OCI-M1 (cell line): ENCODE measurements around the gene BIRC6.
A peak's percentile ranks its signal among the peaks of the same experiment; 100 is the strongest.
"Not testable (repeated sequence)": the region's sequence is repeated elsewhere in the genome, so short reads cannot be mapped to it uniquely, and the experiment has no call there.

Experiments
- DNase-seq: peaks from one replicate; lab custom pipeline; 2025; lab: John Stamatoyannopoulos, UW

BIRC6 gene

DNA sequence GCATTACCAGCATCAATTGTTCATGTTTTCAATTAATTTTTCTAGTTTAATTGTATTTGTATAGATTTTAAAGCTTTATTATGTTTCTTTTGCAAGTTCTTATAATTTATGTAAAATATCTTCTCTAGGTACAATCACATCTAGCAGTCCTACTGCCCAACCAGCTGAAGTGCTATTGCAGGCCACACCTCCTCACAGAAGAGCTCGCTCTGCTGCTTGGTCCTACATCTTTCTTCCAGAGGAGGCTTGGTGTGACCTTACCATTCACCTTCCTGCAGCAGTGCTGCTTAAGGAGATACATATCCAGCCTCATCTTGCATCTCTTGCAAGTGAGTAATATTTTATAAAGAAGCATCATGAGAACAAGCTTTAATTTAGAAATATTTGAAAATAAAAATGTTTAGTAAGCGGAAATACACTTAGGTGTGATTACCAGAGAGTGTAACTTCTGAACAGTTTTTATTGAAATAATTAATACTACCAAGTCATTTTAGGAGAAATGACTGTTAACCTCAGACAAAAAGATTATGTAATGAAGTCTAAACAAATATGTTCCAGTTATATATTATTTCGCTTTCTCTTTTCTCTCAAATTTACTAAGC, 148.2 kb downstream of the BIRC6 start:
- no peak for DNase-seq

DNA sequence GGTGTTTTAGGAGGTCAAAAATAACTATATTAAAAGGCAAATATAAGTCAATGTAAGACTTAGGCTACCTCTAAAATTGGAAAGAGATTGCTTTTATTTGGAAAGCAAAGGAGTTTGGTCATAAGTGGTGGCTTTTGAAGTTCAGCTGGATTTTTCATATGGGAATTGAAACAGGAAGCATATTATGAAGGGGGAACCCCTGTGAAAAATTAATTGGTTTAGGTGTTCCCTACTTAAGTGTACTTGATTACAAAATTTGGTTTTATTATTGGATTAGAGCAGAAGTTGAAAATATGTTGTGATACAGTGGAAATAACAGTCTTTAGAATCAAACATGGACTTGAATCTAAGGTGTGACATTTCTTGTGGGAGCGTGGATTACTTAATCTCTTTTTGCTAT, 149.6 kb downstream of the BIRC6 start:
- no peak for DNase-seq

DNA sequence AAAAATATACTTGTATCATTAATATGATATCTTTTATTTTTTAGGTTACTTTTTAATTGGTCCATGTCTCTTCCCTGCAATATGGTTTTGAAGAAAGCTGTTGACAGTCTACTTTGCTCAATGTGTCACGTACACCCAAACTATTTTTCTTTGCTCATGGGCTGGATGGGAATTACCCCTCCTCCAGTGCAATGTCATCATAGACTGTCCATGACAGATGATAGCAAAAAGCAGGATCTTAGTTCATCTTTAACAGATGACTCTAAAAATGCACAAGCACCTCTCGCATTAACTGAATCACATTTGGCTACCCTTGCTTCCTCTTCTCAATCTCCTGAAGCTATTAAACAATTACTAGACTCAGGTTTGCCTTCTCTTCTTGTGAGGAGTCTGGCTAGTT, 158.1 kb downstream of the BIRC6 start:
- DNase-seq = no peak

DNA sequence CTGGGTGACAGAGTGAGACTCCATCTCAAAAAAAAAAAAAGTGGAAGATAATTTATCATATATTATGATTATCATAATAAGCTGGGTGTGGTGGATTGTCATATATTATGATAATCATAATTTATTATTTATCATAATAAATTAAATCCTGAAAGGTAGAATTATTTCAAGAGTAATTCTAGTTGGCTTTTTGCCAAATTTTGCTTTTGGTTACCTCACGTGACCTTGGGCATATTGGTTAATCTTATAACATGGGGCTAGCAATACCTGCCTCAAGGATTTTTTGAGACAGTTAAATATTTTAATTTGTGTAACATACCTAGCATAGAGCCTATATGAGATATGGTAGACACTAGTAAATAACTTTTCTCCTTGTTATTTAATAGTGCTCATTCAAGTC, 159.7 kb downstream of the BIRC6 start:
- peak; percentile 12 for DNase-seq

DNA sequence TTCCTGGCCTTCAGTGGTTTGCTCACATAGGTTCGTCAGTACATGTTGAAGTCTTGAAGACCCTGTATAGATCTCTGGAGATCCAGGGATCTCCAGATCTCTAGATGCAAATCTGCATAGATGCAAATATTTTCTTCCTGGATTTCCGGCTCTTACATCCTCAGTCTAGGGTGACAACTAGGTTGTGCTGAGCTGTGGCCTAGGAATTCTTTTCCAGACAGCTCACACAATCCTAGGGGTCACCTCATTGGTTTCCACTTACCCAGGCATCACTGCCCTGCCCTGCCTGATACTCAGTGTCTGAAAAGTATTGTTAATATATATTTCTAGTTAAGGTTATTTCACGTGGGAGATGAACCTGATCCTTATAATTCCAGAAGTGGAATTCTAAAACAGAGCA, 165.9 kb downstream of the BIRC6 start:
- no peak for DNase-seq

DNA sequence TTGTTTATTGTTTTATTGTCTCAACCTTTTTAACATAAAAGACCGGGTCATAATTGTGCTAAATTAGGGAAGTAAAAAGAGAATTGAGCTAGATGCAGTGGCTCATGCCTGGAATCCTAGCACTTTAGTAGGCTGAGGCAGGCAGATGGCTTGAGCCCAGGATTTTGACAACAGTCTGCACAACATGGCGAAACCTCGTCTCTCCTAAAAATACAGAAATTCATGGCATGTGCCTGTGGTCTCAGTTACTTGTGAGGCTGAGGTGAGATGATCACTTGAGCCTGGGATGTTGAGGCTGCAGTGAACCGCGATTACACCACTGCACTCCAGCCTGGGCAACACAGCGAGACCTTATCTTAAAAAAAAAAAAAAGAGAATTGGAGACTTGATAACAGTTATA, 166.9 kb downstream of the BIRC6 start:
- DNase-seq = peak; percentile 15

DNA sequence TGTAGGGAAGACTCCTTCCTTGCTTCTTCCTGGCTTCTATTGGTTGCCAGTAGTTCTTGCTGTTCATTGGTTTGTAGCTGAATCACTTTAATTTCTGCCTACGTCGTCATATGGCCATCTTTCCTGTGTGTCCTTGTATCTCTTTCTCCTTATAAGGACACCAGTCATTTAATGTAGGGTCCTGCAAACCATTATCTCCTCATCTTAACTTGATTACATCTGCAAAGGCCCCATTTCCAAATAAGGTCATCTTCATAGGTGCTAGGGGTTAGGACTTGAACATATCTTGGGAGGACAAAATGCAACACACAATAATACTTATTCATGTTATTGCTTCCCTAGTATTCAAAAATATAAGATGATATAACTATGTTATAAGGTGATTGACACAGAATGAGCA, 175.5 kb downstream of the BIRC6 start:
- no peak for DNase-seq

DNA sequence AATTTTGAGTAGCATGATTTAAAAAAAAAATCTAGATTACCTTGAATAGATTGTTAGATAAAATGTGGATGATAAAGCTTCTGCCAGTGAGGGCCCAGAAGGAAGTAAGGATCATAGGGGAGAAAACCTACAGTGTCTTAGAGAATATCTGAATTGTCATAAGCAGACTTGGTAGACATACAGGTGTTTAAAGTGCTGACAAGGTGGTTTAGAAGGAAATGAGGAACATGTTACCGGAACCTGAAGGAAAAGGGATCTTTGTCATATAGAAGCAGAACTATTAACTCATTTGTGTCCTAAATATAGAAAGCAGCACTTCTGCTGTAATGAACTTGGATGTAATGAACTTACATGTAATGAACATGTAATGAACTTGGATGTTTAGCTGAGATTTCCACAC, 176.1 kb downstream of the BIRC6 start:
- DNase-seq = no peak

DNA sequence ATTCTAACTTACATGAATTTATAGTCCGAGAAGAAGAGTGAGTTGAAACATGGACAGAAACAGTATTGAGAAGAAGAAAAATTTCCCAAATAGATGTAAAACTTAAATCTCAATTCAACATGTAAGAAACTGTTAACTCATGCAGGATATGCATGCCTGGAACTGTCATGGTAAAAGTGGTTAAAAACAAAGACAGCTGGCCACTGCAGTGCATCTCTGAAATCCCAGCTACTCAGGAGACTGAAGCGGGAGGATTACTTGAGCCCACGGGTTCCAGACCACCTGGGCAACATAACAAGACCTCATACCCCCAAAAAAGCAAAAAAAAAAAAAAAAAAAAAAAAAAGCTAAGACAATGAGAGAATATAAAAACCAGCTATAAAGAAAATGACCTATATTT, 178.0 kb downstream of the BIRC6 start:
- no peak for DNase-seq

DNA sequence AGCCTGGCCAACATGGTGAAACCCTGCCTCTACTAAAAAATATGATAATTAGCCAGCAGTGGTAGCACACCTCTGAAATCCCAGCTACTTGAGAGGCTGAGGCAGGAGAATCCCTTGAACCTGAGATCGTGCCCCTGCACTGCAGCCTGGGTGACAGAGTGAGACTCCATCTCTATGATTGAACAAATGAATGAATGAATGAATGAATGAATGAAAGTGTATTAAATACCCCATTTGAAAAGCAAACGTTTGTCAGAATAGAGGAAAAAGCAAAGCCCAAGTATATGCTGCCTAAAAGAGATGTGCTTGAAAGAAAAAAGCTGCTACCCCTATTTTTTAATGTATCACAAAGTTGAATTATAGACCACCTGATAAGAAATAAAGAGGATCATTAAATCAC, 181.9 kb downstream of the BIRC6 start:
- no peak for DNase-seq

DNA sequence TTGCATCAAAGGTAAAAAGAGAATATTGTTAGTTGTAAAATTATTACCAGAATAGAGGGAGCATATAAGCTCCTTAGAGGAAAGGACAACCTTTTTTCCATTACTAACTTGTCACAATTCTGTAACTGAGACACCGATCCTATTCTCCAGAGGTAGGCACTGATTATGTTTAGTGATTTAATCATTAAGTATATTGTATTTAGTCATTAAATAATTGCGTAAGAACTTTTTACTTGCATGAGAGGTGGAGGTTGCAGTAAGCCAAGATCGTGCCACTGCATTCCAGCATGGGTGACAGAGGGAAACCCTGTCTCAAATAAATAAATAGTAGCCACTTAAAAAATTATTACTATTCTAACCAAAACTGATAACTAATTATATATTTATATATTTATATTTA, 195.7 kb downstream of the BIRC6 start:
- DNase-seq = not testable (repeated sequence)

DNA sequence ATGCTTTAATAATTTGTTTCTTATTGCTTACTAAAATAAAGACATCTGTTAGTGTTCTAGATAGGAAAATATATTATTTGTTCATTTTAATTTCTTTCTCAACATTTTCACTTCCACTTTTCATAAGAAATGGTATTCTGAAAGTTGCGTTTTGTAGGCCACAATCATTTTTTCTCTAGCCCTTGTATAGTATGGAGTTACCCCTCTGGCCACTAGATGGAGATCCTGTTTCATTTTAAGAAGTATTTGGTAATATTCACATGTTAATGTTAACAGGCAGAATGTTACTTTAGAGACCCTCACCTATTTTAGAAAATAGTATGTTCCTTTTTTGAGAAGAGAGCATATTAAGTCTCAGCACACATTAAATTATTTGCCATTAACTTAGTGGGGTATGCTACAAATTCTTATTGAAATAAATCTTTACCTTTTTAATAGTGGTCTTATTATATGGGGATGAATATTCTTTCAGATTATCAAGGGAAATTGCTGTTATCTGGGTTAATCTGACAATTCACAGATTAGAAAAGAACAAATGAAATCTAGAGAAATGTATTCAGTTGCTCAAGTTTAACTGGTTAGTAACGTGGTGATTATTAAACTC, 197.1 kb downstream of the BIRC6 start:
- peak; percentile 83 for DNase-seq

DNA sequence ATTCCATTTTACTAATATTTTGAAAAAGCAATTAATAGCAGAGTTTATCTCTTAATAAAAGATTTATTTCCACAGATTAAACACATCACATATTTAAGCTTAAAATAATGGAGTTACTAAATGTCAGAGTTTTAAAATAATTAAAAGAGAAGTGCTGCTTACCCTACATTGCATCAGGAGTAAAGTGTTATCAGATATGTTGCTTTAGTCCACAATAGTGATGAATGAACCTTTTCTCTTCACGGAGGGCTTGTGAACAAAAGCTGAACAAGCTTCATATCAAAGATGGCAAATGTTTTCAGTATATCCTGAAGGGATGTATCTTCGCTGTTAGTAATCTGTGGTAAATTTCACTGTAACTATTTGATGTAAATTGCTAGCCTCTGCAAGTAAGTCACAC, 201.7 kb downstream of the BIRC6 start:
- peak; percentile 63 for DNase-seq

DNA sequence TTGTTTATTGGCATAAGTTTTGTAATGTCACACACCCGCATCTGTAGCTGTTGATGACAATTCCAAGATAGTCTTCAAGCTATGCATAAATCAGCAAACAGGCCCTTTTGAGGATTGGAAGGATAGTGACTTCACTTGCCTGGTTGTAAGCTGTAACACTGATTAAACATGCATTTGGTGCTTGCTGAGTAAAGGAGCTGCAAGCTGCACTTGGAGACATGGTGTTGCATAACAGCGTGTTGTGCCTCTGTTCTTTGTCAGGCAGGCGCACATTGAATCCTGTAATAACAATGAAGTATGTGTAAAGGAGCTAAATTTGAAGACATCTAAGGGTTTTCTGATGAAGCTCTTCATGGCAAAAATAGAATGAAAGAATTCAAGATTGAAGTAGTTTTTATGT, 202.3 kb downstream of the BIRC6 start:
- DNase-seq = no peak

DNA sequence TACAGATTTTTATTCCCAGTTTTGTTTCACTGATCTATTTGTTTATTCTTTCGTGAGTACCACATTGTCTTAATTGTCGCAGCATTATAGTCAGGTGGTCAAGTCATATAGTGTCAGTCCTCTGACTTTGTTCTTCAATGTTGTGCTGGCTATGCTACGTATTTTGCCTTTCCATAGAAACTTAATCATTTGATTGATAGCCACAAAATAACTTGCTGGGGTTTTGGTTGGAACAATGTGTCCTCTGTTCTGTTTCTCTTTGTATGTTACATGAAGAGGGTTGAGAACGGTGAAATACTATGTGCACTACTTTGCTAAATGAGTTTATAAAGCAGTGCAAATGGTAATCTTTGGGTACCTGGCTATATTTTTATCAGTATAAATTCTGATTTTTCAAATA, 206.1 kb downstream of the BIRC6 start:
- no peak for DNase-seq

DNA sequence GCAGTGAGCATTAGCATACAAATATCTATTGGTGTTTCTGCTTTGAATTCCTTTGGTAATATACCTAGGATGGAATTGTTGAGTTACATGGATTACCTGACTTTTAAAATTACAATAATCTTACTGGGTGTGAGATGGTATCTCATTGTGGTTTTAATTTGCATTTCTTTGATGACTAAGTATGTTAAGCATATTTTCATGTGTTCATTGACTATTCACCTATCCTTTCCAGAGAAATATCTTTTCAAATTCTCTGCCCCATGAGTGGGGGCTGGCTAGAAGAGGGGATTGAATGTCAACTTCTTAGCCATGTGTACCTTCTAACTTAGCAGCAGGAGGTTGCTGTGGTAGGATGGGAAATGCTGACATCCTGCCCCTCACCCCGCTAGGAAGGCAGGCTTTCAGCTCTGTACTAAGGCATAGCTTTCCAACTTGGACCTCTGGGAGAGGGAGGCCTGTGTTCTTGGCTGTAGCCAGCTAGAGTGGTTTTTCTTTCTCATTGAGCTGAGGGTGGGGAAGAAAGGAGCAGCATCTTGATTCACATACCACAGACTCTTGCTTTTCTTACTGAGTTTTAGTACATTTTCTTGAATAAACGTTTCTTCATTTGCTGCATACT, 207.7 kb downstream of the BIRC6 start:
- DNase-seq = no peak

DNA sequence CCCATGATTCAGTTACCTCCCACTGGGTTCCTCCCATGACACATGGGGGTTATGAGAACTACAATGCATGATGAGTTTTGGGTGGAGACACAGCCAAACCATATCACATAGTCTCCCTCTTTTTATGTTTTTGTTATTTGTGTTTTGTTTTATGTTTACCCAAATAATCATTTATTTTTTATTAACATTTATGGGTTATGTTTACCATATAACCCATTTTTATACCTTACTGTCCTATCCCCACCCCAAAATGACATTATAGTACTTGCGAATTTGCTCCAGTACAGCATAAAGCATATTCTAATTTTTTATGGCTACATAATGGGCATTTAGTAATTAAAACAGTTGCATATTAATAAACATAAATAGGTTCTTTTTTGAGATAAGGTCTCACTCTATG, 209.1 kb downstream of the BIRC6 start:
- DNase-seq = no peak

DNA sequence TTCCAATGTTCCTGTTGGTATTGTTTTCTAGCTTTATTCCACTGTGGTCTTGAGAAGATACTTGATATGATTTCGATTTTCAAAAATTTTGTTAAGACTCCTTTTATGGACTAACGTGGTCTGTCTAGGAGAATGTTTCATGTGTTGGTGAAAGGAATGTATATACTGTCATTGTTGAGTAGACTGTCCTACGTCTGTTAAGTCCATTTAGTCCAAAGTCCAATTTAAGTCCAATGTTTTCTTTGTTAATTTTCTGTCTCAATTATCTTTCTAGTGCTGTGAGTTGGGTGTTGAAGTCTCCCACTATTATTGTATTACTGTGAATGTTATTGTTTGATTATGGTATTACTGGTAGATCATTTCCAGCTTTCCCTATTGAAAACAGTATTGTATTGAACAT, 215.2 kb downstream of the BIRC6 start:
- no peak for DNase-seq

DNA sequence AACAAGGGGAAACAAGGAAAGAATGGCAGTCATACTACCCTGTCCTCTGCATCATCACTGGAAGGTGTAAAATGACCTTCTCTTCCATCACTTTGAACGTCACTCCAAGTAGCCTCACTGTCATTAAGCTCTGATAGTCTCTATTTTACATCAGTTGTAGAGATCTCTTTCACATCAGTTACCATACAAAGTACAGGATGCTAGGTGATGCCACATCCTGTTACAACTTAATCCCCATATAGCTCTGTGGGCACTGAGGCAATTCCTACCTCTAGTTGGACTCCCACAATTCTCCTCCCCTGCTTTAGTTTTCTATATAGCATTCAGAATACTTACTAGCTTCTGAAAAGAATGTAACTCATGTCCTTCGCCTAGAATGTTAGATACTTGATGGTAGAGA, 215.9 kb downstream of the BIRC6 start:
- DNase-seq = no peak

DNA sequence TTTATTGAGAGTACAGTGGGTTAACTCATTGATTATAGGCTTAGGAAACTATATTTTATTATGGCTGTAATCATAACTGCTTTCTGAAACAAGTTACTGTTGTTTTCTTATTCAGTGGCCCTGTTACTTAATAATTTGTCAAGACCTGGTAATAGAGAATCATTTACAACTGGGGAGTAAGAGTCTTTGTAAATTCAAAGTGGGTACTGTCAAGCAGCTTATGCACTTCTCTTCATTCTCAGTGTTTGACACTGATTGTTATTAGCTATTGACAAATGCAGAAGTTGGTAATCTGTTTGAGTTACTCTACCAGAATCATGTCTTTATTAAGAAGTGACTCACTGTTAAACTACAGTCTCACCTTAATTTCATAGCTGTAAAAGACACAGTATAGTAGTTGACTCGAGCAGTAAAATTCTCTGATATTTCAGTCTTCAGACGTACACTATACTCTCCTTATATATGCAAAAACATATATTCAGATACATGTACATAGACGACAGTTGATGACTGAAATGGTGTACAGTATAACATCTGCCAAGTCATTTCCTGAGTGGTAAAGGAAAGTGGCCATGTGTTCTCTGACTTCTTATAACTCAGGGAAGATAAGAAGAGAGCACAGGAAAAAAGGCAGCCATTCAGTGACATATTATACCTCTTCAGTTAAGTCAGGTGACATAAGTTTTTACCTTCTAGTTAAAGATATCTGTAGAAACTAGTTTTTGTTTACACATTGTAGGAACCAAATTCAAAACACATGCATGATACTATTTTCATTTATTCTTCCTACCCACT, 235.0 kb downstream of the BIRC6 start:
- DNase-seq = peak; percentile 86

DNA sequence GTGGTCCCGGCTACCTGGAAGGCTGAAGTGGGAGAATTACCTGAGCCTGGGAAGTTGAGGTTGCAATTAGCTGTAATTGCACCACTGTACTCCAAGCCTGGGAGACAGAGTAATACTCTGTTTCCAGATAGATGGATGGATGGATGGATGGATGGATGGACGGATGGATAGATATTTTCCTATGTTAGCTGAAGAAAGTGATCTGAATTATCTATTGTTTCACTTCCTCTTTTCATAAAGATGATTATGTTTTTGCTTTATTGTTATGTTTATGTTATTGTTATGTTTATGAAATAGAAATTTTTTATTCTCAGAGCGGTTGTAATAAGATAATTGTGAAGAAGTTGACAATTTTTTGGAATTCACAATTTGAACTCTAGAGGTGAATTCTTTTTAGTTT, 237.8 kb downstream of the BIRC6 start:
- no peak for DNase-seq

DNA sequence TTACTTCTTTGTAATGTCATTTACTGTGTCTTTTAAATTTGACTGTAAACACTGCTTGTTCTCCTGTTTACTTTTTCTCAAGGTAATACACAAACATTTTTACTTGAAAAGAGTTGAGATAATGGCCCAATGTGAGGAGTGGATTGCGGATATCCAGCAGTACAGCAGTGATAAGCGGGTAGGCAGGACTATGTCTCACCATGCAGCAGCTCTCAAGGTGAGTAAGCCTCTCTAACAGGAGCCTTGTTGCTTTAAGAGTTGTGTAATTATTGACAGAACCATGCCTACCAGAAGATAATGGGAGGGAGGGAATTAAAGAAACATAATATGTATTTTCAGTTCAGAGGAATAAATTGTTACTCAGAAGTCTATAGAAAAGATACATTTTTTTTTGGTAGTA, 254.5 kb downstream of the BIRC6 start:
- DNase-seq = no peak

DNA sequence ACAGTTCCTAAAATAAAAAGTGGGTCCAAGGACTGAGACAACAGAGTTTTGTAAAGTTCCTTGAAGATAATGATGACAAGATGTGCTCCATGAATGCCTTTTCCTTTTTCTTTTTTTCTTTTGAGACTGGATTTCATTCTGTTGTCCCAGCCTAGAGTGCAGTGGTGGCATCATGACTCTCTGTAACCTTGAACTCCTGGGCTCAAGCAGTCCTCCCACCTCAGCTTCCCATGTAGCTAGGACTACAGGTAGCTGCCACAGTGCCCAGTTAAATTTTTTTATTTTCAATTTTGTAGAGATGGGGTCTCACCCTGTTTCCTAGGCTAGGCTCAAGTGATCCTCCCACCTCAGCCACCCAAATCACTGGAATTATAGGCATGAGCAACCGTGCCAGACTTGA, 254.9 kb downstream of the BIRC6 start:
- DNase-seq = no peak
